Panc1 (cell line): Measurements from ENCODE around the gene PRND.

Experiments
- POLR2AphosphoS5 ChIP-seq: IDR thresholded peaks from 2 replicates; pipeline ENCODE4 v1.6.1; 2012; ENCODE audit warnings: mild to moderate bottlenecking, low read depth, low read length, moderate library complexity
- SIN3A ChIP-seq: IDR thresholded peaks from 2 replicates; pipeline ENCODE4 v1.6.1; 2012; ENCODE audit warnings: low read depth, mild to moderate bottlenecking, low read length, moderate library complexity, borderline replicate concordance; ENCODE audit not compliant: insufficient read depth
- TCF7L2 ChIP-seq: IDR thresholded peaks from 2 replicates; pipeline ENCODE4 v1.6.1; 2011; ENCODE audit warnings: mild to moderate bottlenecking, low read depth, low read length, inconsistent platforms
- TF ChIP-seq, protein P1 (sequence below): fragments of 450-650 bp; IDR thresholded peaks from 2 replicates; pipeline ENCODE4 v1.5.1; 2017; ENCODE audit warnings: mild to moderate bottlenecking
- TF ChIP-seq, protein P2 (sequence below), 2 experiments: IDR thresholded peaks; 2 replicates each; pipeline ENCODE4 v1.6.1; 2011 to 2012; ENCODE audit warnings: low read depth in 2 of 2, control low read depth in 1 of 2, low read length in 1 of 2, mild to moderate bottlenecking in 1 of 2, moderate library complexity in 1 of 2; ENCODE audit not compliant: insufficient read depth in 1 of 2

DNA sequence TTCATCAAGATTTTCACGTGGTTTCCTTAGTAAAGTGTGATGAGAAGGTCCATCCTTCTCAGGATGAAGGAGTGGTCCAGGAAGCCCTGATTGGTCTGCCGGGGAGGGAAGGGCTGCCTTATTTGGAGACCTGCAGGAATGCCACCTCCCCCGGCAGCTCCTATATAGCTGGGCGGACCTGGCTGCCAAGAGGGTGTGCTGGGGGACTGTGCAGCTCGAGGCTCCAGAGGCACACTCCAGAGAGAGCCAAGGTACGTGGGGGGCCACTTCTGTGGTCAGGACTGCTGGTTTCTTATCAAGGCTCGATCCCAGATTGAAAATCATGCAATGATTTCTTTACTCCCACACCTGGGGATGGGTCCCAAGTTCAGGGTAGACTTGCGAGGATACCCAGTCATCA, at the start of gene PRND:
- TF ChIP-seq POLR2AphosphoS5 (no peak), TCF7L2 (no peak), SIN3A (no peak)
- TF ChIP-seq, protein P1, sequence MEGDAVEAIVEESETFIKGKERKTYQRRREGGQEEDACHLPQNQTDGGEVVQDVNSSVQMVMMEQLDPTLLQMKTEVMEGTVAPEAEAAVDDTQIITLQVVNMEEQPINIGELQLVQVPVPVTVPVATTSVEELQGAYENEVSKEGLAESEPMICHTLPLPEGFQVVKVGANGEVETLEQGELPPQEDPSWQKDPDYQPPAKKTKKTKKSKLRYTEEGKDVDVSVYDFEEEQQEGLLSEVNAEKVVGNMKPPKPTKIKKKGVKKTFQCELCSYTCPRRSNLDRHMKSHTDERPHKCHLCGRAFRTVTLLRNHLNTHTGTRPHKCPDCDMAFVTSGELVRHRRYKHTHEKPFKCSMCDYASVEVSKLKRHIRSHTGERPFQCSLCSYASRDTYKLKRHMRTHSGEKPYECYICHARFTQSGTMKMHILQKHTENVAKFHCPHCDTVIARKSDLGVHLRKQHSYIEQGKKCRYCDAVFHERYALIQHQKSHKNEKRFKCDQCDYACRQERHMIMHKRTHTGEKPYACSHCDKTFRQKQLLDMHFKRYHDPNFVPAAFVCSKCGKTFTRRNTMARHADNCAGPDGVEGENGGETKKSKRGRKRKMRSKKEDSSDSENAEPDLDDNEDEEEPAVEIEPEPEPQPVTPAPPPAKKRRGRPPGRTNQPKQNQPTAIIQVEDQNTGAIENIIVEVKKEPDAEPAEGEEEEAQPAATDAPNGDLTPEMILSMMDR, result no peak
- TF ChIP-seq, protein P2, sequence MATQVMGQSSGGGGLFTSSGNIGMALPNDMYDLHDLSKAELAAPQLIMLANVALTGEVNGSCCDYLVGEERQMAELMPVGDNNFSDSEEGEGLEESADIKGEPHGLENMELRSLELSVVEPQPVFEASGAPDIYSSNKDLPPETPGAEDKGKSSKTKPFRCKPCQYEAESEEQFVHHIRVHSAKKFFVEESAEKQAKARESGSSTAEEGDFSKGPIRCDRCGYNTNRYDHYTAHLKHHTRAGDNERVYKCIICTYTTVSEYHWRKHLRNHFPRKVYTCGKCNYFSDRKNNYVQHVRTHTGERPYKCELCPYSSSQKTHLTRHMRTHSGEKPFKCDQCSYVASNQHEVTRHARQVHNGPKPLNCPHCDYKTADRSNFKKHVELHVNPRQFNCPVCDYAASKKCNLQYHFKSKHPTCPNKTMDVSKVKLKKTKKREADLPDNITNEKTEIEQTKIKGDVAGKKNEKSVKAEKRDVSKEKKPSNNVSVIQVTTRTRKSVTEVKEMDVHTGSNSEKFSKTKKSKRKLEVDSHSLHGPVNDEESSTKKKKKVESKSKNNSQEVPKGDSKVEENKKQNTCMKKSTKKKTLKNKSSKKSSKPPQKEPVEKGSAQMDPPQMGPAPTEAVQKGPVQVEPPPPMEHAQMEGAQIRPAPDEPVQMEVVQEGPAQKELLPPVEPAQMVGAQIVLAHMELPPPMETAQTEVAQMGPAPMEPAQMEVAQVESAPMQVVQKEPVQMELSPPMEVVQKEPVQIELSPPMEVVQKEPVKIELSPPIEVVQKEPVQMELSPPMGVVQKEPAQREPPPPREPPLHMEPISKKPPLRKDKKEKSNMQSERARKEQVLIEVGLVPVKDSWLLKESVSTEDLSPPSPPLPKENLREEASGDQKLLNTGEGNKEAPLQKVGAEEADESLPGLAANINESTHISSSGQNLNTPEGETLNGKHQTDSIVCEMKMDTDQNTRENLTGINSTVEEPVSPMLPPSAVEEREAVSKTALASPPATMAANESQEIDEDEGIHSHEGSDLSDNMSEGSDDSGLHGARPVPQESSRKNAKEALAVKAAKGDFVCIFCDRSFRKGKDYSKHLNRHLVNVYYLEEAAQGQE (IDR thresholded peaks at IDR 0.05; ENCODE audit: insufficient read depth in 1 of 2, low read depth in 2 of 2, low read length in 1 of 2), result no peak
